Vagina (tissue), 2 donors: ENCODE data around the gene BASP1. TPM values are rescaled to one million over a fixed set of nuclear protein-coding genes. Genes with fewer than 3 reads are reported as not detected.

Source experiments
- DNase-seq, 2 donors: peaks; one replicate each; pipeline ENCODE4 v3.0.0-alpha.2; 2017; ENCODE audit errors: extremely low spot score in 2 of 2
- H3K27ac ChIP-seq: fragments of 200-600 bp; sonication (generic); one replicate; pipeline ENCODE4 v1.5.1; 2019
- H3K27me3 ChIP-seq: fragments of 200-600 bp; sonication (generic); one replicate; pipeline ENCODE4 v1.5.1; 2019
- H3K36me3 ChIP-seq, 2 donors: fragments of 200-600 bp; sonication (generic); one replicate each; pipeline ENCODE4 v1.5.1; 2017 to 2019
- H3K4me1 ChIP-seq: fragments of 200-600 bp; sonication (generic); one replicate; pipeline ENCODE4 v1.5.1; 2019
- H3K4me3 ChIP-seq, 2 donors: fragments of 200-600 bp; sonication (generic); 1 replicate in 1 of 2; 2 replicates in 1 of 2; pipeline ENCODE4 v1.5.1; 2016 to 2019
- H3K9me3 ChIP-seq: fragments of 200-600 bp; sonication (generic); one replicate; pipeline ENCODE4 v1.5.1; 2019
- POLR2A ChIP-seq, 2 donors: fragments of 450-650 bp; IDR thresholded peaks; one replicate each; pipeline ENCODE4 v1.6.1; 2017; ENCODE audit warnings: antibody characterized with exemption in 2 of 2, mild to moderate bottlenecking in 2 of 2, moderate library complexity in 2 of 2
- POLR2AphosphoS5 ChIP-seq, 2 donors: sonication (generic); formaldehyde crosslinking; IDR thresholded peaks; one replicate each; pipeline ENCODE4 v1.9.0; 2017; ENCODE audit warnings: antibody characterized with exemption in 2 of 2, mild to moderate bottlenecking in 2 of 2, low read depth in 1 of 2; ENCODE audit not compliant: insufficient read depth in 1 of 2
- intact Hi-C: fragments of 100-400 bp; cut with DNase I; formaldehyde crosslinking; loops from one replicate; pipeline ENCODE4 v1.15.1; 2023
- total RNA-seq: library from RNA; depleted of rRNA; stranded (reverse); fragments of >200 nt; gene quantifications from one replicate; pipeline ENCODE4 v1.2.3, GENCODE V29; 2016
- TF ChIP-seq, protein P1 (sequence below), 3 experiments: fragments of 450-650 bp in 2 of 3; fragments of 200-600 bp in 1 of 3; sonication (generic) in 1 of 3; IDR thresholded peaks; one replicate each; pipeline ENCODE4 v1.5.1; 2017 to 2019; ENCODE audit warnings: antibody characterized with exemption in 3 of 3, mild to moderate bottlenecking in 2 of 3, moderate library complexity in 2 of 3

The BASP1 gene
- total RNA-seq, 1 donor from 2014 or later: 46.4 TPM

DNA sequence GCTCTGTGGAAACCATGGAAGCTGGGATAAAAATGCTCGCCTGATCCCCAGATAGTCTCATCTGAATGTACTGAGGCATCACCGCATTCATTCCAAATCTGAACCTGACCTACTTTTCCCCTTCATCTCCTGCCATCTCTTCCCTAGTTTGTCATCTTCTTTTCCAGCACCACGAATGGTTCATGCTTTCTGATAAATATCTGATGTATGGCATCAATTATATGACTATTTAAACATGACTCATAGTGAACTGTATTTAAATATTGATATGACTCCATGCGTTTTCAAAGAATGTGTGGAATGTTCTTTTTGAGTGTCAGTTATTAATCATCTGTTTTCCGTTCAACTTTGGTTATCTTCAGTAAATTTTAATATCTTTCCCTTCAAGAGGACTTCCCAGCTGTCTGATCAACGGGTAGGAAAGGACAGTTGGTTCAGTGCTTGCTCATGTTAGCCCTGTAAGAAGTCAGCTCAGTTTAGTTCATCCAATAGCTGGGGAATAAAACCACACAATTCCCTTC, 21.1 kb downstream of the BASP1 start:
- Histone ChIP-seq H3K4me1 (peaks cover 6% of the 10 kb centered on the region), H3K27ac (no peak overlapping the region), H3K4me3 (no peak overlapping the region), H3K36me3 (no peaks in the 10 kb centered on the region), H3K27me3 (no peaks in the 10 kb centered on the region), H3K9me3 (no peaks in the 10 kb centered on the region)
- intact Hi-C loops: no loop called here
- TF ChIP-seq POLR2A (IDR thresholded peaks at IDR 0.05) (no peak), POLR2AphosphoS5 (IDR thresholded peaks at IDR 0.05; ENCODE audit: insufficient read depth in 1 of 2, low read depth in 1 of 2) (no peak)
- TF ChIP-seq, protein P1, sequence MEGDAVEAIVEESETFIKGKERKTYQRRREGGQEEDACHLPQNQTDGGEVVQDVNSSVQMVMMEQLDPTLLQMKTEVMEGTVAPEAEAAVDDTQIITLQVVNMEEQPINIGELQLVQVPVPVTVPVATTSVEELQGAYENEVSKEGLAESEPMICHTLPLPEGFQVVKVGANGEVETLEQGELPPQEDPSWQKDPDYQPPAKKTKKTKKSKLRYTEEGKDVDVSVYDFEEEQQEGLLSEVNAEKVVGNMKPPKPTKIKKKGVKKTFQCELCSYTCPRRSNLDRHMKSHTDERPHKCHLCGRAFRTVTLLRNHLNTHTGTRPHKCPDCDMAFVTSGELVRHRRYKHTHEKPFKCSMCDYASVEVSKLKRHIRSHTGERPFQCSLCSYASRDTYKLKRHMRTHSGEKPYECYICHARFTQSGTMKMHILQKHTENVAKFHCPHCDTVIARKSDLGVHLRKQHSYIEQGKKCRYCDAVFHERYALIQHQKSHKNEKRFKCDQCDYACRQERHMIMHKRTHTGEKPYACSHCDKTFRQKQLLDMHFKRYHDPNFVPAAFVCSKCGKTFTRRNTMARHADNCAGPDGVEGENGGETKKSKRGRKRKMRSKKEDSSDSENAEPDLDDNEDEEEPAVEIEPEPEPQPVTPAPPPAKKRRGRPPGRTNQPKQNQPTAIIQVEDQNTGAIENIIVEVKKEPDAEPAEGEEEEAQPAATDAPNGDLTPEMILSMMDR (IDR thresholded peaks at IDR 0.05): no peak
- DNase-seq: no peak

DNA sequence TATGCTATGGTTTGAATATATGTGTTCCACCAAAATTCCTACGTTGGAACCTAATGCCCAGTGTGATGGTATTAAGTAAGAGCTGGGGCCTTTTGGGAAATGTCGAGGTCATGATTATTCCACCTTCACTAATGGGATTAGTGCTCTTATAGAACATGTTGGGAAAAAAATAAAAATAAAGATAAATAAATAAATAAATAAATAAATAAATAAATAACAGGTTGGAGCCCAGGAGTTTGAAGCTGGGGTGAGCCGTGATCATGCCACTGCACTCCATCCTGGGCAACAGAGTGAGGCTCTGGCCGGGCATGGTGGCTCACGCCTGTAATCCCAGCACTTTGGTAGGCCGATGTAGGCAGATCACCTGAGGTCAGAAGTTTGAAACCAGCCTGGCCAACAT, 22.5 kb downstream of the BASP1 start:
- Histone ChIP-seq H3K4me3 (no peak overlapping the region), H3K9me3 (no peaks in the 10 kb centered on the region), H3K36me3 (no peaks in the 10 kb centered on the region), H3K27me3 (no peaks in the 10 kb centered on the region), H3K4me1 (peaks cover 6% of the 10 kb centered on the region), H3K27ac (no peak overlapping the region)
- no peak for TF ChIP-seq POLR2A (IDR thresholded peaks at IDR 0.05)
- TF ChIP-seq POLR2AphosphoS5 (IDR thresholded peaks at IDR 0.05; ENCODE audit: insufficient read depth in 1 of 2, low read depth in 1 of 2): no peak
- TF ChIP-seq, protein P1 (IDR thresholded peaks at IDR 0.05): no peak
- intact Hi-C loops: no loop called here
- no peak for DNase-seq

DNA sequence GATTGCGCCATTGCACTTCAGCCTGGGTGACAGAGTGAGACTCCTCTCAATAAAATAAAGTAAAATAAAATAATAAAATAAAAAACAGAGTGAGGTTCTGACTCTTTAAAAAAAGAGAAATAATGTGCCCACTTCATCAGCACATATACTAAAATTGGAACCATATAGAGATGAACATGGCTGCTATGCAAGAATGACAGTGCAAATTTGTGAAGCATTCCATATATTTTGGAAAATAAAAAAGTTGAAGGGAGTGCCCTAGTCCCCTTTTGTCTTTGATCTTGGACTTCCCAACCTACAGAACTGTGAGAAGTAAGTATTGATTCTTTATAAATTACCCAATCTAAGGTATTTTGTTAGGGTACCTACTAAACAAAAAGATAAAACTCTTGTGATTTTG, 23.1 kb downstream of the BASP1 start:
- intact Hi-C loops: no loop called here
- Histone ChIP-seq H3K4me1 (peaks cover 6% of the 10 kb centered on the region), H3K27ac (no peak overlapping the region), H3K4me3 (no peak overlapping the region), H3K9me3 (no peaks in the 10 kb centered on the region), H3K27me3 (no peaks in the 10 kb centered on the region), H3K36me3 (no peaks in the 10 kb centered on the region)
- DNase-seq: no peak
- TF ChIP-seq POLR2AphosphoS5 (IDR thresholded peaks at IDR 0.05; ENCODE audit: insufficient read depth in 1 of 2, low read depth in 1 of 2) (no peak), POLR2A (IDR thresholded peaks at IDR 0.05) (no peak)
- TF ChIP-seq, protein P1 (IDR thresholded peaks at IDR 0.05): no peak

DNA sequence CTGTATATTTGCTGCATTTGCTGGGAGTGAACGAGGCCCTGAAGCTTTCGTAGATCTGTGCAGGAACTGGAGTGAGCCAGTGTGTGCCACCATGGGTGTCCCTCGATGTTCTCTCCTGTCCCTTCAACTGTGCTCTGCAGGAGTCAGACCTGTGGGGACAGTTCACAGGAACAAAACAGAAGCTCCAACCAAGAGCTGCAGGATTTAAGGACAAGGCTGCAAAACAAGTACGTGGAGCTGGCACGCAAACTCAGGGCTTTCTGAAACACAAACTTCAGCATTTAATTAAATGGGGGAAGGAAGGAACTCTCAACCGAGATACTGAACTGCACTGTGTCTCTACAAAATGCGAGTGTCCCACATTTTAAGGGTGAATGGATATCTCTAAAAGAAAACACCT, 24.2 kb downstream of the BASP1 start:
- DNase-seq: no peak
- intact Hi-C loops: no loop called here

More for the DNA sequence above, 24.2 kb downstream of the BASP1 start:
- Histone ChIP-seq H3K9me3 (no peaks in the 10 kb centered on the region), H3K36me3 (no peaks in the 10 kb centered on the region), H3K27me3 (no peaks in the 10 kb centered on the region), H3K4me1 (peaks cover 6% of the 10 kb centered on the region), H3K27ac (no peak overlapping the region), H3K4me3 (no peak overlapping the region)
- TF ChIP-seq POLR2A (IDR thresholded peaks at IDR 0.05) (no peak), POLR2AphosphoS5 (IDR thresholded peaks at IDR 0.05; ENCODE audit: insufficient read depth in 1 of 2, low read depth in 1 of 2) (no peak)
- TF ChIP-seq, protein P1 (IDR thresholded peaks at IDR 0.05): no peak
